Stomach (tissue), 9 donors: ENCODE results near the gene B3GNT8. TPM values are rescaled to one million over a fixed set of nuclear protein-coding genes. Genes with fewer than 3 reads are reported as not detected.

Experiments used
- DNase-seq, 2 donors: peaks; one replicate each; pipeline versions ENCODE4 v3.0.0 to v3.0.0-alpha.2; 2013 to 2019
- H3K27ac ChIP-seq, 5 donors: fragments of 200-600 bp in 4 of 5; sonication (generic) in 4 of 5; one replicate each; pipeline ENCODE4 v1.5.1; 2013 to 2019; ENCODE audit warnings: mild to moderate bottlenecking in 1 of 5, moderate library complexity in 1 of 5
- H3K27me3 ChIP-seq, 3 donors: fragments of 200-600 bp; sonication (generic); one replicate each; pipeline ENCODE4 v1.5.1; 2017 to 2019; ENCODE audit warnings: mixed run types in 1 of 3
- H3K36me3 ChIP-seq, 4 donors: fragments of 200-600 bp; sonication (generic); 1 replicate in 3 of 4; 2 replicates in 1 of 4; pipeline ENCODE4 v1.5.1; 2016 to 2019
- H3K4me1 ChIP-seq, 4 donors: fragments of 200-600 bp; sonication (generic); one replicate each; pipeline ENCODE4 v1.5.1; 2016 to 2019
- H3K4me3 ChIP-seq, 4 donors: fragments of 200-600 bp; sonication (generic) in 3 of 4; one replicate each; pipeline ENCODE4 v1.5.1; 2016 to 2019; ENCODE audit warnings: mild to moderate bottlenecking in 1 of 4
- H3K9me3 ChIP-seq, 4 donors: fragments of 200-600 bp; sonication (generic); one replicate each; pipeline ENCODE4 v1.5.1; 2016 to 2019
- CTCF ChIP-seq, 7 experiments: fragments of 450-650 bp in 4 of 7; fragments of 200-600 bp in 3 of 7; sonication (generic) in 3 of 7; IDR thresholded peaks; one replicate each; pipeline ENCODE4 v1.5.1; 2016 to 2019; ENCODE audit warnings: antibody characterized with exemption in 7 of 7, control low read depth in 2 of 7, mild to moderate bottlenecking in 1 of 7
- EP300 ChIP-seq: sonication (generic); formaldehyde crosslinking; IDR thresholded peaks from one replicate; pipeline ENCODE4 v1.6.1; 2017; ENCODE audit warnings: antibody characterized with exemption
- POLR2A ChIP-seq, 4 donors: fragments of 450-650 bp; IDR thresholded peaks; one replicate each; pipeline ENCODE4 v1.6.1; 2016; ENCODE audit warnings: antibody characterized with exemption in 4 of 4, control low read depth in 2 of 4, mild to moderate bottlenecking in 1 of 4, moderate library complexity in 1 of 4
- POLR2AphosphoS5 ChIP-seq, 3 donors: sonication (generic); formaldehyde crosslinking; IDR thresholded peaks; one replicate each; pipeline ENCODE4 v1.6.1; 2016; ENCODE audit warnings: antibody characterized with exemption in 3 of 3
- WGBS, 5 donors: extraction: QIAGEN DNeasy Blood & Tissue Kit in 3 of 5; methylation state at CpG; one replicate each; pipeline versions ENCODE4 v1.1.5 to v1.1.7; 2013 to 2018; 5-methylcytosine and 5-hydroxymethylcytosine counted together
- intact Hi-C: fragments of 100-400 bp; cut with DNase I; formaldehyde crosslinking; loops from one replicate; pipeline ENCODE4 v1.15.1; 2023; ENCODE audit warnings: low total_unique reads
- polyA plus RNA-seq, 3 donors: library from polyadenylated mRNA; stranded (reverse); fragments of 200-250 nt; gene quantifications; one replicate each; pipeline ENCODE4 v1.2.3, GENCODE V29; 2013
- small RNA-seq, 4 donors: library from RNA; depleted of rRNA; stranded (forward); fragments of <200 nt; gene quantifications; one replicate each; pipeline ENCODE3, GENCODE V24; 2016
- total RNA-seq, 5 donors: library from RNA; depleted of rRNA; stranded (reverse); fragments of >200 nt; gene quantifications; one replicate each; pipeline versions ENCODE4 v1.1.0 to v1.2.3, GENCODE V29; 2014 to 2016
- donor health status: healthy with polysubstance abuse.
- donor health status: Bipolar disorder and iron deficiency.
- donor health status: healthy.

B3GNT8 gene
- total and polyA plus RNA-seq, 8 donors: 0.92 to 158 (median 5.4) TPM; not detected in 2

DNA sequence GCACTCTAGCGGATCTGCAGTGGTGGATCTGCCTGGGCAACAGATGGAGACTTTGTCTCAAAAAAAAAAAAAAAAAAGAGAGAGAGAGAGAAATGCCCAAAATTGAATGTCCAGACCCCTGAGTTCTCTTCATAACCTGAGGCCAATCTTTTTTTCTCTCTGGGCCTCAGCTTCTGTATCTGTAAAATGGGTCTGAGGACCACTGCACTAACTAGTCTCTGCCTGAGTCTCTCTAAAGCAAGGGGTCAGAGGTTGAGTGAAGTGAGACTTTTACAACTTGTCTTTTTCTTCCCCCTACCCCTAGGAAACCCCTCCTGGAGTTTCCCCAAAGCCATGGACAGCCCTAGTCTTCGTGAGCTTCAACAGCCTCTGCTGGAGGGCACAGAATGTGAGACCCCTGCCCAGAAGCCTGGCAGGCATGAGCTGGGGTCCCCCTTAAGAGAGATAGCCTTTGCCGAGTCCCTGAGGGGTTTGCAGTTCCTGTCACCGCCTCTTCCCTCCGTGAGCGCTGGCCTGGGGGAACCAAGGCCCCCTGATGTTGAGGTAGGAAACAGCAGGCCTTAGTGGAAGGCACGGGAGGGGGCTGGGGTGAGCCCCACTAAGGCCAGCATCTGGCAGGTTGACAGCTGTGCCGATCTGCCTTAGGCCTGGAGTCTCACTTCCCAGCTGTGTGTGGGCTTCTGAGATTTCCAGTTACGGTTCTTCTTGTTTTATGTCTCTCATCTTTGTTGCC lies 49.0 kb downstream of the B3GNT8 start:
- Histone ChIP-seq H3K36me3 (peaks cover 0 to 20% (median 13%) of the 10 kb centered on the region in 4 donors), H3K4me3 (no peak overlapping the region), H3K27ac (peak overlapping the region in 2 of 5 donors; percentile 11 to 46), H3K27me3 (no peaks in the 10 kb centered on the region), H3K4me1 (peaks cover 18 to 51% (median 35%) of the 10 kb centered on the region in 4 donors), H3K9me3 (no peaks in the 10 kb centered on the region)
- intact Hi-C loops: no loop called here
- no peak for TF ChIP-seq POLR2AphosphoS5 (IDR thresholded peaks at IDR 0.05)
- TF ChIP-seq EP300: no peak
- no peak for TF ChIP-seq CTCF (IDR thresholded peaks at IDR 0.05)
- no peak for TF ChIP-seq POLR2A (IDR thresholded peaks at IDR 0.05)
- 59 to 83% (median 64%) methylated on average over 3 to 9 of the region's 9 CpGs for WGBS, 5 donors
- peak in 1 of 2 donors; percentile 52 for DNase-seq

- intact Hi-C loops: no loop called here
- no peak for TF ChIP-seq CTCF (IDR thresholded peaks at IDR 0.05)
- TF ChIP-seq POLR2A (IDR thresholded peaks at IDR 0.05): no peak
- Histone ChIP-seq H3K36me3 (peaks cover 0 to 8% (median 2%) of the 10 kb centered on the region in 4 donors), H3K27ac (peak overlapping the region in 4 of 5 donors; percentile 62 to 82 (median 72)), H3K4me3 (peak overlapping the region; percentile 59 to 65 (median 60)), H3K9me3 (no peaks in the 10 kb centered on the region), H3K4me1 (peaks cover 18 to 51% (median 35%) of the 10 kb centered on the region in 4 donors), H3K27me3 (no peaks in the 10 kb centered on the region)
- 59 to 66% (median 60%) methylated on average over 8 of the region's 8 CpGs for WGBS, 5 donors
- DNase-seq: no peak
These were observed 50.2 kb downstream of the B3GNT8 start for GRCh38 chr19:41376998-41377365.

DNA sequence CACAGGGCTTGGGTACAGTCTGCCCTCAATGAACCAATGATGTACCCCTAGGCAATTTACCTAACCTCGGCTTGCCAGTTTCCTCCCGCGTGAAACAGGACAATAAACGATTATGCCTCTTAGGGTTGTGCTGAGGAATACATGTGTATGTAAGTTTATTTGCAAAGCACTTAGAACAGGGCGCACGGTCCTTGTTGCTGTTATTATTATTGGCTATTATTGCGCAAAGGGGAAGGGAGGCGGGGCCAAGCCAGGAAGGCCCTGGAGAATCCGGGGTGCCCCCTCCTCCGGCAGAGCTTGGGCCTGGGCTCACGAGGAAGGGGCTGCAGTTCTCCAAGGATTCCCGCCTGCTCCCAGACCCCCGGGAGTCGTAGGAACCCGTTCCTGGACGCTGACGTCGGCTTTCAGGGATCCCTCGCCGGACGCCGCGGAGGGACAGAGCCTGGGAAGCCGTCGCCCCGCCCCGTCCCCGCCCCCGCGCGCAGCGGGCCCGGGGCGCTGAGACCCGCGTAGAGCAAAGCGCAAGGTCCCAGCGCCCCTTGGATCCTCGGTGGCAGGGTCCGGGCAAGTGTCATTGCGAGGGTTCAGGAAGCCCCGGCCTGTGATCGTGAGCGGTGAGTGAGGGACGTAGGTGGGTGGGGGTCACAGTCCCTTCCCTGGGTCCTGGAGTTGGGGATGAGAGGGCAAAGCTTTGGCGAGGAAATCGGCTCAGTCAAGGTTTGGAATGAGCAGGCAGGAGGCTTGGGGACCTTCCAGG lies 50.8 kb downstream of the B3GNT8 start, which contains the start of gene TMEM91:
Gene TMEM91 (plus strand): TSS at position 293 of the 757 bp plus-strand sequence. CDS start 1,777 bp downstream, outside the sequence.
- DNase-seq: peak; percentile 34 to 71
- Histone ChIP-seq H3K27ac (peak within 1 kb of the TSS; percentile 45 to 82 (median 68)), H3K4me3 (peak within 1 kb of the TSS; percentile 59 to 65 (median 60)), H3K4me1 (peaks cover 18 to 51% (median 35%) of the 10 kb centered on the region in 4 donors), H3K9me3 (no peaks in the 10 kb centered on the region), H3K27me3 (no peaks in the 10 kb centered on the region), H3K36me3 (peaks cover 0 to 4% (median under 1%) of the 10 kb centered on the region in 4 donors)
- WGBS, 5 donors: 1 to 16% (median 5%) methylated on average over 29 to 47 of the region's 47 CpGs
- intact Hi-C loops: no loop called here
- no peak for TF ChIP-seq CTCF (IDR thresholded peaks at IDR 0.05)
- no peak for TF ChIP-seq POLR2AphosphoS5 (IDR thresholded peaks at IDR 0.05)
- no peak for TF ChIP-seq EP300
- no peak for TF ChIP-seq POLR2A (IDR thresholded peaks at IDR 0.05)

Small RNAs within 50 kb of the gene (small RNA-seq; reads per million reads assigned to genes)
- gene RF00017: 0 reads per million in 4 donors

Other genes starting within 250 kb of the B3GNT8 start
- 10 to 100 TPM; 13.4 to 85.3 (median 39.7) TPM for gene CYP2S1, start 234.2 kb downstream of the B3GNT8 start, total RNA-seq
- gene CYP2S1, start 234.2 kb downstream of the B3GNT8 start, polyA plus RNA-seq: 10 to 100 TPM in 2 of 3 donors, 1 to 10 TPM in 1; 7.9 to 19.9 (median 15.5) TPM
- 10 to 100 TPM; 14.8 to 48.7 (median 38.9) TPM for gene AXL, start 208.2 kb downstream of the B3GNT8 start, total RNA-seq
- 1 to 10 TPM; 6.1 to 8.4 (median 7.0) TPM for gene AXL, start 208.2 kb downstream of the B3GNT8 start, polyA plus RNA-seq
- 100 to 1,000 TPM in 3 of 5 donors, 10 to 100 TPM in 2; 47.8 to 319 (median 104) TPM for gene HNRNPUL1, start 163.0 kb downstream of the B3GNT8 start, total RNA-seq
- gene HNRNPUL1, start 163.0 kb downstream of the B3GNT8 start, polyA plus RNA-seq: 10 to 100 TPM; 64.2 to 89.0 (median 84.0) TPM
- gene CCDC97, start 117.2 kb downstream of the B3GNT8 start, total RNA-seq: 10 to 100 TPM in 3 of 5 donors, 1 to 10 TPM in 2; 2.2 to 62.6 (median 19.7) TPM
- 10 to 100 TPM in 2 of 3 donors, 1 to 10 TPM in 1; 9.8 to 13.7 (median 13.0) TPM for gene CCDC97, start 117.2 kb downstream of the B3GNT8 start, polyA plus RNA-seq
- 10 to 100 TPM in 3 of 5 donors, 1 to 10 TPM in 2; 1.3 to 54.3 (median 13.6) TPM for gene TGFB1, start 73.5 kb downstream of the B3GNT8 start, total RNA-seq
- gene TGFB1, start 73.5 kb downstream of the B3GNT8 start, polyA plus RNA-seq: 10 to 100 TPM; 10.2 to 15.6 (median 15.4) TPM
- 10 to 100 TPM in 1 of 5 donors, 1 to 10 TPM in 2, under 1 TPM in 1, not detected in 1; 0.58 to 20.3 (median 5.3) TPM for gene B9D2, start 63.2 kb downstream of the B3GNT8 start, total RNA-seq
- gene B9D2, start 63.2 kb downstream of the B3GNT8 start, polyA plus RNA-seq: 10 to 100 TPM in 2 of 3 donors, 1 to 10 TPM in 1; 9.2 to 17.4 (median 10.7) TPM
- 10 to 100 TPM in 2 of 5 donors, 1 to 10 TPM in 3; 2.3 to 76.3 (median 8.2) TPM for gene TMEM91, start 50.8 kb downstream of the B3GNT8 start, total RNA-seq
- 10 to 100 TPM; 14.8 to 33.9 (median 22.4) TPM for gene TMEM91, start 50.8 kb downstream of the B3GNT8 start, polyA plus RNA-seq
- gene EXOSC5, start 30.0 kb downstream of the B3GNT8 start, total RNA-seq: 100 to 1,000 TPM in 1 of 5 donors, 10 to 100 TPM in 3, 1 to 10 TPM in 1; 4.8 to 131 (median 18.7) TPM
- gene EXOSC5, start 30.0 kb downstream of the B3GNT8 start, polyA plus RNA-seq: 10 to 100 TPM; 21.8 to 48.0 (median 26.0) TPM
- gene BCKDHA, start 29.6 kb downstream of the B3GNT8 start, total RNA-seq: 10 to 100 TPM in 4 of 5 donors, 1 to 10 TPM in 1; 1.8 to 55.4 (median 23.0) TPM
- gene BCKDHA, start 29.6 kb downstream of the B3GNT8 start, polyA plus RNA-seq: 10 to 100 TPM; 48.7 to 80.6 (median 50.9) TPM
- 10 to 100 TPM in 4 of 5 donors, 1 to 10 TPM in 1; 8.2 to 50.0 (median 36.4) TPM for gene DMAC2, start 12.5 kb upstream of the B3GNT8 start, total RNA-seq
- 10 to 100 TPM; 44.1 to 50.9 (median 48.1) TPM for gene DMAC2, start 12.5 kb upstream of the B3GNT8 start, polyA plus RNA-seq
- not detected for gene ERICH4, start 15.8 kb upstream of the B3GNT8 start, total RNA-seq
- gene ERICH4, start 15.8 kb upstream of the B3GNT8 start, polyA plus RNA-seq: not detected
- gene CEACAM21, start 148.8 kb upstream of the B3GNT8 start, total RNA-seq: 1 to 10 TPM in 1 of 5 donors, not detected in 4; 2.0 TPM
- gene CEACAM21, start 148.8 kb upstream of the B3GNT8 start, polyA plus RNA-seq: 1 to 10 TPM in 1 of 3 donors, under 1 TPM in 1, not detected in 1; 0.63 to 6.1 TPM
- gene CEACAM4, start 199.7 kb upstream of the B3GNT8 start, total RNA-seq: 1 to 10 TPM in 2 of 5 donors, not detected in 3; 1.8 to 8.3 TPM
- gene CEACAM4, start 199.7 kb upstream of the B3GNT8 start, polyA plus RNA-seq: under 1 TPM in 2 of 3 donors, not detected in 1; 0.63 to 0.92 TPM